GM10847 (cell line): Measurements from ENCODE around the gene GNG12.

Experiments used
- POLR2A ChIP-seq: IDR thresholded peaks from 2 replicates; pipeline ENCODE4 v1.6.1; 2011; ENCODE audit not compliant: insufficient read length; ENCODE audit errors: extremely low read depth

The GNG12 gene

GRCh38 chr1:67724928-67725560 lies 108.2 kb downstream of the GNG12 start:
- no peak for TF ChIP-seq POLR2A

GRCh38 chr1:67723620-67724019 lies 109.6 kb downstream of the GNG12 start:
- TF ChIP-seq POLR2A, result no peak

GRCh38 chr1:67723126-67723525 lies 110.1 kb downstream of the GNG12 start:
- TF ChIP-seq POLR2A, result no peak

GRCh38 chr1:67722292-67722944 lies 110.8 kb downstream of the GNG12 start:
- TF ChIP-seq POLR2A, result no peak

DNA sequence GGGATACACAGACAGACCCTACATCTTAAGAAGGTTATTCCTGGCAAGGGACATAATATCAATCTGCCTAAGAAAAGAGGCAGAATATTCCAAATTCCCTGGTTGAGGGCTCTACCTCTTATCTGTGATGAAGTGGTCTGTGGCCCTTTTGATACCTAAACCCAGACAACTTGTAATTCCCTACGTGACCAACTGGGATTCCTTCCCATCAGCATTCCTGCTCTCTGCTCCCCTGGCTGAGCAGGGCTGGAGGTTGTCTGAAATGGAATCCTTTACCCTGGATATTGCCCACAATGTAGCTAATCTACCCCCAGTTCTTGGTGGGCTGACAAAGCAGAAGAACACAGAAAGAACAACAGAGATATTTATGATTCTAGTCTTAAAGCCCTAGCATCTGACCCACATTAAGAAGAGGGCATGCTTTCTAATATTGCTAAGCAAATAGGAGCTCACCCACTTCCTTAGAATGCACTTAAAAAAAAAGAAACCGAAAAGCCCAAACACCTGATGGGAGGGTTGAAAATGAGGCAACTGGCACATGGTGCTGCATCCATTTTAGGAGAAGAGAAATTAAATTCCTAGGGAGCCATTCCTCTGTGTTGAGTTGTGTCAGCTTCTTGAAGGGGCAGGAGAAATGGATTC lies 111.5 kb downstream of the GNG12 start:
- TF ChIP-seq POLR2A, result no peak

DNA sequence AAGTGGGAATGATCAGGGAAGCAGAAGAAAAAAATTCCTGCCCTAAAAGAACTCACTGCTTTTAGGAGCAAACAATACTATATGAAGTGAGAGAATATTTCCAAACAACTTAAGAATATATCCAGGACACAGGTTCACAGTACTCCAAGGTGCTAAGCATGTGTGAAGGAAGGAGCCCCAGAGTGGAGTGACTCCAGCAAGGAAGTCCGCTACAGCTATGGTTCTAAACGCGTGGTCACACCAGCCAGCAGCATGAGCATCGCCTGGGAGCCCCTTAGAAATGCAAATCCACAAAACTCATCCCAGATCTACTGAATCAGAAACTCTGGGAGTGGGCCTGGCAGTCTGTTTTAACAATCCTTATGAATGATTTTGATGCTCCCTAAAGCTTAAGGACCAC lies 112.2 kb downstream of the GNG12 start:
- TF ChIP-seq POLR2A, result no peak

DNA sequence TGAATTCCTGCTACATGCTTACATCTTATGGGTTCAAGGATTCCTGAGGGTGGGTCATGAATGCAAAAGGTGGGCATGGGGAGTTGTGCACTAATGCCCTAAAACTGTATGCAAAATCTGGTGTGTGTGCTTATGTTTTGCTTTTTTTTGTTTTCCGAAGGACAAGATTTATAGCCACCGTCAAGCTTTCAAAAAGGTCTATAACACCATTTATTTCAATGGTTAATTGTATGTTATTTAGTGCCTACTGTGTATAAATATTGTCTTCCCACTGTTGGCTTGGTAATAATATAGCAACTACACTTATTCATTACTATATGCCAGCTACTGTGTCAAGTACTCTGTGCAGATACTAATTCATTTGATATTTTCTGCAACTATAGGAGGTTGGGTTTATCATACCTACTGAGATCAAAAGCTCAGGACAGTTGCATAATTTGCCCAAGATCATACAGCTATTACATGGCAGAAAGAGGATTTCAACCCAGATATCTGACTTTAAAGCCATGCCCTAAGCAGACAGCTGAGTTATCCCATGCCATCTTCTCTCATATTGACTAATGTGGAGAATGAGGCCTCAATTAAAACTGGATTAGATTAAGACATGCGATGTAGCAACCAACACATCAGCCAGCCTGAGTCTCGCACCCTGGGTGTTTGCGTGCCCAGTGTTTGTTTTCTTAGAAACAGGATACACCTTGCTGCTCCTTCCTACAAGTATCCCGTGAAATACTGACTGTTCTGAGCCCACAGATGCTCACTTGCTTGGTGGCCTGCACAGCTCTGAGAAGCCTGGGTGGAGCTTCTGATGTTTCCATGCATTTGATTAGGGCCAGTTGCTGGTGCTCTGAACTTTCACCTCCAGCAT lies 113.7 kb downstream of the GNG12 start:
- TF ChIP-seq POLR2A, result no peak

GRCh38 chr1:67717876-67718275 lies 115.4 kb downstream of the GNG12 start:
- TF ChIP-seq POLR2A, result no peak

DNA sequence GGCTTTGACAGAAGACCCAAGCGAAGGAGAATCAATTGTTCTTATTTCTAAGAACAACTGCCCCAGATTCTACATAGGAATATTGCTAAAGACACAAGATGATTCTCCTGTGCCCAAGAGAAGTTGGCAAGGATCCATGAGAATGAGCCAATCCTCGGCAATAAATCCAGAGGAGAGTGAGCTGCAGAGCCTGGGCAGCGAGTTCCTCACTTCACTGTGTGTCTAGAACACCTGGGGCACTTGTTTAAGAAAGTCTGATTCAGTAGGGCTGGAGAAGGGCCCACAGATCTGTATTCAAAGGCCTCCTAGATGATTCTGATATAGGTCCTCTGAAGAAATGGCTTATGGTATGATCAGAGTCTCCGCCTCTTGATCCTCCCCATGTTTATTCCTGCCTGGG lies 116.5 kb downstream of the GNG12 start:
- no peak for TF ChIP-seq POLR2A

DNA sequence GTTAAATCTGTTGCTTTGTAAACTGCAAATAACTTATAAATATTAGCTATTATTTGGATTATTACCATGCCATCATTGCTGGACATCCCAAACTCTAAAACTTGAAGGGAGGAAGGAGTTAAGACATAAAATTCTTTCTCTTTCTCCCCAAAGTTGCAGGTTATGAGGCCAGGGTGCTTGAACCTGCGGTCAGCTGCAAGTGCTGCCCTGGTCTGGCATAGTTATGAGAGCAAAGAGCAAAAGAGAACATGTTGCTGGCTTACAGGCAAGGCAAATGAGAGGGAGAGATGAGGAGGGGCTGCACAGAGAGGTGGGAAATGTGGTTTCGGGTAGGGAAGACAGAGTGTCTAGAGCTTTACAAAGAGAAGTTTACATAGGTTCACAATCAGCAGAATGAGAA lies 117.4 kb downstream of the GNG12 start:
- no peak for TF ChIP-seq POLR2A

- no peak for TF ChIP-seq POLR2A
Observed at GRCh38 chr1:67713057-67713846, 120.0 kb downstream of the GNG12 start.

GRCh38 chr1:67711855-67712212 lies 121.4 kb downstream of the GNG12 start:
- no peak for TF ChIP-seq POLR2A

GRCh38 chr1:67711158-67711854 lies 122.0 kb downstream of the GNG12 start:
- no peak for TF ChIP-seq POLR2A

DNA sequence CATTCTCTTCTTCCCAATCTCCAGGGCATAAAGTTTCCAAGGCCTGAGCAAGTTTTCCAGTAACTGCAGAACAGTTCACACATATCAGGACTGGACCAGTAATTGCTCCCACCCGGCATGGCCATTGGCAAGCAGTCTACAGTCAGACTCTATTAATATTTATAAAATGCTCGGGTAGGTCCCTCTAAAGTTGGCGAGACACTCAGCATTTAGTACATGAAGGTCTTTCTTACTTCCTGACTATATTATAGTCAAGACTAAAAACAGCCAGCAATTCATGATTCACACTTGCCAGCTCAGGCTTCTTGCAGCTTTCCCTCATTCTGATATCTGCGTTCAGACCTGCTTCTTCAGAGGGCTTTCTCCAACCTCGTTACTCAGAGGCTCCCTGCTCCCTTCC lies 122.8 kb downstream of the GNG12 start:
- TF ChIP-seq POLR2A, result no peak

DNA sequence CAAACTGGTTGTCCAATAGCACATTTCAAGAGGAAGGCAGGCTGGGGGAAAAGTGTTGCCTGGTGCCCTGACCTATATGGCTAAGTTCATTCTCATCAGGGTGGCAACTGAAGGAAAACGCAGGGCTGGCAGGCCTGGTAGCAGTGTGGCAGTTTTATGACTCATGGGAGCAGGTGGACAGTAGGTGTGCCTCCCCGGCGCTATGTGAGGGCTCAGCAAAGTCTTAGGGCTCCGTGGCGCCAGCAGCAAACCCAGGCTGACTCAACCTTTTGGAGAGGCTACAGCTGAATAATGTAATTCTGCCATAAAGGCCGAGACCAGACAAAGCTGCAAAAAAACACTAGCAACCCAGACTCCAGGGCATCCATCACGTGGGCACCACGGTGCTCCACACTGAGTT lies 124.7 kb downstream of the GNG12 start:
- TF ChIP-seq POLR2A, result no peak
